Fibroblast of villous mesenchyme (primary cell): ENCODE results near the gene NOP14. TPM values are rescaled to one million over a fixed set of nuclear protein-coding genes. Genes with fewer than 3 reads are reported as not detected.

Experiments
- DNase-seq: peaks from one replicate; pipeline ENCODE4 v3.0.0-alpha.2; 2010; ENCODE audit warnings: low read depth
- H3K4me3 ChIP-seq: 2 replicates; pipeline ENCODE4 v1.5.1; 2011; ENCODE audit warnings: low read depth, mild to moderate bottlenecking, low read length
- CTCF ChIP-seq: IDR thresholded peaks from 2 replicates; pipeline ENCODE4 v1.5.1; 2012; ENCODE audit warnings: low read depth, mild to moderate bottlenecking, low read length; ENCODE audit not compliant: insufficient read depth
- total RNA-seq: library from RNA; depleted of rRNA; stranded (reverse); fragments of >200 nt; gene quantifications from 2 replicates; pipeline ENCODE4 v1.2.3, GENCODE V29; 2012

The NOP14 gene
- 19.3 and 26.3 TPM in 2 replicates for total RNA-seq

GRCh38 chr4:2963175-2963965 is at the start of gene NOP14, which contains the start of gene GRK4:
TSS of gene NOP14 (minus strand) at chr4:2963406. CDS start at chr4:2963319, 87 bp downstream.
TSS of gene GRK4 (plus strand) at chr4:2963571. CDS start at chr4:2964071, 500 bp downstream.
- TF ChIP-seq CTCF: peak; percentile 28
- peak within 1 kb of the TSS; percentile 89 for H3K4me3 ChIP-seq
- peak; percentile 99 for DNase-seq

GRCh38 chr4:3011456-3012220 is 48.4 kb upstream of the NOP14 start:
- no peak for DNase-seq
- no peak overlapping the region for H3K4me3 ChIP-seq
- no peak for TF ChIP-seq CTCF

- peak; percentile 83 for DNase-seq
- no peak overlapping the region for H3K4me3 ChIP-seq
- TF ChIP-seq CTCF: no peak
Measured at GRCh38 chr4:3010998-3011397, 47.8 kb upstream of the NOP14 start.

GRCh38 chr4:3010577-3010976 is 47.4 kb upstream of the NOP14 start:
- no peak for DNase-seq
- H3K4me3 ChIP-seq: no peak overlapping the region

GRCh38 chr4:3009422-3009821 is 46.2 kb upstream of the NOP14 start:
- no peak overlapping the region for H3K4me3 ChIP-seq
- peak; percentile 29 for TF ChIP-seq CTCF
- DNase-seq: no peak

More at GRCh38 chr4:3010577-3010976, 47.4 kb upstream of the NOP14 start:
- no peak for TF ChIP-seq CTCF

GRCh38 chr4:3007724-3008123 is 44.5 kb upstream of the NOP14 start:
- no peak for TF ChIP-seq CTCF
- DNase-seq: no peak

More at GRCh38 chr4:3007724-3008123, 44.5 kb upstream of the NOP14 start:
- no peak overlapping the region for H3K4me3 ChIP-seq
